IMR-90 (cell line): Measurements from ENCODE around the gene BCL2L13.

ENCODE experiments used
- MAFK ChIP-seq: IDR thresholded peaks from 2 replicates; pipeline ENCODE4 v1.6.1; 2012; ENCODE audit warnings: low read depth, low read length, improper control_type of control experiment
- POLR2A ChIP-seq: IDR thresholded peaks from 2 replicates; pipeline ENCODE4 v1.6.1; 2012; ENCODE audit warnings: mild to moderate bottlenecking, low read depth, low read length
- RFX5 ChIP-seq: IDR thresholded peaks from 2 replicates; pipeline ENCODE4 v1.8.0; 2012; ENCODE audit warnings: low read depth, mild to moderate bottlenecking, low read length, moderate library complexity
- USF2 ChIP-seq: fragments of 150-350 bp; IDR thresholded peaks from 2 replicates; pipeline ENCODE4 v1.6.1; 2017; ENCODE audit warnings: mild to moderate bottlenecking, antibody characterized with exemption, low read length, low read depth
- TF ChIP-seq, protein P1 (sequence below): conservative IDR thresholded peaks from 2 replicates; pipeline ENCODE4 v1.5.1; 2012; ENCODE audit warnings: mild to moderate bottlenecking, low read depth, low read length, improper control_type of control experiment

DNA sequence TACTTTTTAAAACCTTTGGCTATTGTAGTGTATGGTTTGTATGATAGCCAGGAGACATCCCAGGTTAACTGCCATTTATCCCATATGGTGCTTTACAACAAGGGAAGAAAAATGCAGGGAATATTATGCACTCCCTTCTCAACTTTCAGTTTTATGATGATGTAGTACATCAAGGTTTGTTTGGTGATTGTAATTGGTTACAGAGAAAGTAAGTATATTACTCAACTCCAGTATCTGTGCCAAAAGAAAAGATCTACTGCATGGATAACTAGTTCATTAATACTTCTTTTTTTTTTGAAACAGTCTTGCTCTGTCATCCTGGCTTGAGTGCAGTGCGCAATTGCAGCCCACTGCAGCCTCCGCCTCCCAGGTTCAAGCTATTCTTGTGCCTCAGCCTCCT is 65.3 kb downstream of the BCL2L13 start:
- TF ChIP-seq POLR2A (no peak), USF2 (no peak), RFX5 (no peak), MAFK (no peak)
- TF ChIP-seq, protein P1, sequence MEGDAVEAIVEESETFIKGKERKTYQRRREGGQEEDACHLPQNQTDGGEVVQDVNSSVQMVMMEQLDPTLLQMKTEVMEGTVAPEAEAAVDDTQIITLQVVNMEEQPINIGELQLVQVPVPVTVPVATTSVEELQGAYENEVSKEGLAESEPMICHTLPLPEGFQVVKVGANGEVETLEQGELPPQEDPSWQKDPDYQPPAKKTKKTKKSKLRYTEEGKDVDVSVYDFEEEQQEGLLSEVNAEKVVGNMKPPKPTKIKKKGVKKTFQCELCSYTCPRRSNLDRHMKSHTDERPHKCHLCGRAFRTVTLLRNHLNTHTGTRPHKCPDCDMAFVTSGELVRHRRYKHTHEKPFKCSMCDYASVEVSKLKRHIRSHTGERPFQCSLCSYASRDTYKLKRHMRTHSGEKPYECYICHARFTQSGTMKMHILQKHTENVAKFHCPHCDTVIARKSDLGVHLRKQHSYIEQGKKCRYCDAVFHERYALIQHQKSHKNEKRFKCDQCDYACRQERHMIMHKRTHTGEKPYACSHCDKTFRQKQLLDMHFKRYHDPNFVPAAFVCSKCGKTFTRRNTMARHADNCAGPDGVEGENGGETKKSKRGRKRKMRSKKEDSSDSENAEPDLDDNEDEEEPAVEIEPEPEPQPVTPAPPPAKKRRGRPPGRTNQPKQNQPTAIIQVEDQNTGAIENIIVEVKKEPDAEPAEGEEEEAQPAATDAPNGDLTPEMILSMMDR = no peak
